Thymus (tissue), 11 donors: ENCODE results near the gene ZNF232. TPM values are rescaled to one million over a fixed set of nuclear protein-coding genes. Genes with fewer than 3 reads are reported as not detected.
"Not testable (repeated sequence)": the region's sequence is repeated elsewhere in the genome, so short reads cannot be mapped to it uniquely, and the experiment has no call there.

ENCODE experiments used
- DNase-seq, 9 donors: peaks; one replicate each; pipeline ENCODE4 v3.0.0-alpha.2; 2013; ENCODE audit warnings: low spot score in 9 of 9, low read depth in 6 of 9, missing footprints in 1 of 9
- H3K27ac ChIP-seq, 2 donors: one replicate each; pipeline ENCODE4 v1.5.1; 2013; ENCODE audit warnings: control low read depth in 1 of 2, low read depth in 1 of 2, low read length in 1 of 2, mild to moderate bottlenecking in 1 of 2, moderate library complexity in 1 of 2
- H3K27me3 ChIP-seq, 2 donors: one replicate each; pipeline ENCODE4 v1.5.1; 2013; ENCODE audit warnings: low read length in 1 of 2; ENCODE audit not compliant: control insufficient read depth in 2 of 2, insufficient read depth in 1 of 2
- H3K36me3 ChIP-seq, 2 donors: one replicate each; pipeline ENCODE4 v1.5.1; 2013; ENCODE audit warnings: low read length in 1 of 2, mild to moderate bottlenecking in 1 of 2, moderate library complexity in 1 of 2; ENCODE audit not compliant: control insufficient read depth in 2 of 2, insufficient read depth in 2 of 2
- H3K4me1 ChIP-seq, 2 donors: one replicate each; pipeline ENCODE4 v1.5.1; 2013; ENCODE audit warnings: low read length in 2 of 2; ENCODE audit not compliant: control insufficient read depth in 2 of 2, insufficient read depth in 2 of 2
- H3K4me3 ChIP-seq, 2 donors: one replicate each; pipeline ENCODE4 v1.5.1; 2013; ENCODE audit warnings: low read length in 2 of 2, control low read depth in 1 of 2, mild to moderate bottlenecking in 1 of 2
- H3K9me3 ChIP-seq, 2 donors: one replicate each; pipeline ENCODE4 v1.5.1; 2013; ENCODE audit warnings: low read length in 1 of 2, mild to moderate bottlenecking in 1 of 2; ENCODE audit not compliant: control insufficient read depth in 2 of 2, insufficient read depth in 1 of 2
- WGBS: extraction: QIAGEN DNeasy Blood & Tissue Kit; methylation state at CpG from one replicate; pipeline ENCODE4 v1.1.7; 2013; 5-methylcytosine and 5-hydroxymethylcytosine counted together
- polyA plus RNA-seq: library from polyadenylated mRNA; stranded (reverse); fragments of 200-250 nt; gene quantifications from one replicate; pipeline ENCODE4 v1.2.3, GENCODE V29; 2013
- total RNA-seq: library from RNA; stranded (reverse); fragments of 120-200 nt; gene quantifications from one replicate; pipeline ENCODE4 v1.2.4, GENCODE V29; 2013
- donor health status: healthy.

The ZNF232 gene
- total and polyA plus RNA-seq, 2 donors: 9.5 to 9.9 TPM

GRCh38 chr17:5131146-5131715 is 19.6 kb upstream of the ZNF232 start:
- Histone ChIP-seq H3K9me3 (no peaks in the 10 kb centered on the region), H3K36me3 (no peaks in the 10 kb centered on the region), H3K4me1 (no peaks in the 10 kb centered on the region), H3K27ac (no peak overlapping the region), H3K4me3 (no peak overlapping the region), H3K27me3 (no peaks in the 10 kb centered on the region)
- WGBS: 98% methylated on average over 7 of the region's 7 CpGs
- DNase-seq: no peak

DNA sequence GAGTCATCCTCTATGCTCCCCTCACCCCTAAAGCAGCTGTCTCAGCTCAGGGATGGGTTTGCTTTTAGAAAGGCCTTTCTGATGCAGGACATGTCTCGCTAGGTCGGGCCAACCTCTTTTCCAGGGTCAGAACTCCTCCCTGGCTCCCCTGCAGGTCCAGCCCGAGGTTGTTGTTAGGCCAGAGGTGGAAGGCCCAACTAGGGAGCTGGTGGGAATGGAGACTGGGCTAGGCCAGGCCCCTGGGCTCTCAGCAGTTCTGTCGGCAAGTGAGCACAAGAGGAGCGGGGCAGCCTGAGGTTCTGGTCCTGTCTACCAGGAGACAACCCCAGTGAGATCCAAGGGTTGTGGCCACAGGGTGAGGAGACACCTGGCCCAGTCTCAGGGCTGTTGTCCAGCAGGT is 19.0 kb upstream of the ZNF232 start:
- WGBS: 87% methylated on average over 5 of the region's 5 CpGs

DNA sequence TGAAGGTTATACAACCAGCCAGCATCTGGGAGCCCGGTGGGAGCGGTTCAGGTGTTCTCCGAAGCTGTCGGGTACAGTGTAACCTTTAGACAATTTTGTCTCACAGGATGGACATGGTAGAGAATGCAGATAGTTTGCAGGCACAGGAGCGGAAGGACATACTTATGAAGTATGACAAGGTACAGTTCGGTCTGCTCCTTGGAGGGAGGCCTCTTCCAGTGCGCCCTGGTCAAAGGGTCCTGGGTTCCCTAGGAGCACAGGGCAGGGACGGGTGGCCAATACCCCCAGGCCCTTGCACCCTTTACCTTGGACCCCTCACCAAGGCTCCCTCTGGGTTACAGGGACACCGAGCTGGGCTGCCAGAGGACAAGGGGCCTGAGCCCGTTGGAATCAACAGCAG is 18.6 kb upstream of the ZNF232 start:
- H3K27ac ChIP-seq, H3K9me3 ChIP-seq, H3K4me3 ChIP-seq, H3K4me1 ChIP-seq, H3K36me3 ChIP-seq, H3K27me3 ChIP-seq, DNase-seq: not testable (repeated sequence)
- 97% methylated on average over 10 of the region's 10 CpGs for WGBS

More for the DNA sequence above, 19.0 kb upstream of the ZNF232 start:
- not testable (repeated sequence) for DNase-seq, H3K27me3 ChIP-seq, H3K9me3 ChIP-seq, H3K4me3 ChIP-seq, H3K36me3 ChIP-seq, H3K4me1 ChIP-seq, H3K27ac ChIP-seq

- not testable (repeated sequence) for H3K4me1 ChIP-seq, H3K27me3 ChIP-seq, DNase-seq, H3K27ac ChIP-seq, H3K4me3 ChIP-seq, H3K36me3 ChIP-seq, H3K9me3 ChIP-seq
- WGBS: 97% methylated on average over 8 of the region's 8 CpGs
Measured at GRCh38 chr17:5129770-5130169, 18.1 kb upstream of the ZNF232 start.

- 94% methylated on average over 11 of the region's 11 CpGs for WGBS
- Histone ChIP-seq H3K4me3 (no peak overlapping the region), H3K36me3 (no peaks in the 10 kb centered on the region), H3K27me3 (peaks cover 2 to 12% of the 10 kb centered on the region in 2 donors), H3K27ac (no peak overlapping the region), H3K9me3 (no peaks in the 10 kb centered on the region), H3K4me1 (no peaks in the 10 kb centered on the region)
- no peak for DNase-seq
Measured at GRCh38 chr17:5128905-5129535, 17.3 kb upstream of the ZNF232 start.

GRCh38 chr17:5128387-5128786 is 16.7 kb upstream of the ZNF232 start:
- DNase-seq, H3K9me3 ChIP-seq, H3K4me3 ChIP-seq, H3K27ac ChIP-seq, H3K36me3 ChIP-seq, H3K4me1 ChIP-seq: not testable (repeated sequence)
- H3K27me3 ChIP-seq: peaks cover 5 to 18% of the 10 kb centered on the region in 2 donors
- 92% methylated on average over 8 of the region's 8 CpGs for WGBS

- DNase-seq: no peak
- H3K36me3 ChIP-seq: no peaks in the 10 kb centered on the region
- H3K9me3 ChIP-seq: no peaks in the 10 kb centered on the region
- no peak overlapping the region for H3K4me3 ChIP-seq
- peaks cover 9 to 22% of the 10 kb centered on the region in 2 donors for H3K27me3 ChIP-seq
- H3K4me1 ChIP-seq: no peaks in the 10 kb centered on the region
- H3K27ac ChIP-seq: no peak overlapping the region
- 90% methylated on average over 4 of the region's 4 CpGs for WGBS
Measured at GRCh38 chr17:5127910-5128309, 16.2 kb upstream of the ZNF232 start.

DNA sequence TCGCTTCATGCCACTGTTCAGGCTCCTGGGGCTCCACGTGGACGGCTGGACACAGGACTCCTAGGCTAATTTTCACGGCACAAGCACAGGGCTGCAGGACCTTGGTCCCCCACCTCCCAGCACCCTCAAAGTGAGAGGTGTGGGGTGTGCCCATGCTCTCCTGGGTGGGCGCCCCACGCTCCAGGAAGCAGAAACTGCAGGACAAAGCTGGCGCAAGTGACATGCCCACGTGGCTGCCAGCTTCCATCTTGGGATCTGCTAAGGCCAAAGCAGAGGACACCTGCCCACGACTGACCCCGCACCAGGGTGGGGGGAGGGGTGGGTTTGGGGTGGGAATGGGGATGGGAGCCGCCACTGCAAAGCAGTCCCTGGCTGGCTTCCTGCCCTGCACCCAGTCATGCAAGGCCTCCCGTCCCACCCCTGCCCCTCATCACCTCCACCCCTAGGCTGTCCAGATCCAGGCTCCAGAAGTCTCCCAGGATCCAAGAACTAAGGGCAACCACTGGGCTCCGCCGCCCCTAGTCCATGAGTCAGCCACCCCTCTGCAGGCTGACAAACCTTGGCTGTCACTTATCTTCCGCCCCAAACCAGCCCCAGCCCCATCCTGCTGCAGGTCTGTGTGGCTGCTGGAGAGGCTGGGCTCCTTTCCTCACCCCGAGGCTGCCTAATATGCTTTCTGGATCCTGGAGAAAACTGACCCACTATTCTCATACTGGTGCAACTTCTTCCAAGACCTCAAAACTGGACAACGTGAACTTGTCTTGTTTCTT is 15.2 kb upstream of the ZNF232 start:
- Histone ChIP-seq H3K36me3 (no peaks in the 10 kb centered on the region), H3K4me1 (peaks cover 2 to 3% of the 10 kb centered on the region in 2 donors), H3K27ac (no peak overlapping the region), H3K9me3 (no peaks in the 10 kb centered on the region), H3K4me3 (no peak overlapping the region), H3K27me3 (peaks cover 16 to 32% of the 10 kb centered on the region in 2 donors)
- no peak for DNase-seq
- WGBS: 89% methylated on average over 16 of the region's 17 CpGs

DNA sequence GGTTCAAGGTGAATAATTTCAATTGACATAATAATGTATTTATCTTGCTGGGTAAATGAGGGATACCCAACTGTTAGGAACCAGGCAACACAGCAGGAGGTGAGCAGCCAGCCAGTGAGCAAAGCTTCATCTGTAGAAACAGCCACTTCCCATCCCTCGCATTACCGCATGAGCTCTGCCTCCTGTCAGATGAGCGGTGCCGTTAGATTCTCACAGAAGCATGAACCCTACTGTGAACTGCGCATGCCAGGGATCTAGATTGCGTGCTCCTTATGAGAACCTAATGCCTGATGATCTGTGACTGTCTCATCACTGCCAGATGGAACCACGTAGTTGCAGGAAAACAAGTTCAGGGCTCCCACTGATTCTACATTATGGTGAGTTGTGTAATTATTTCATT is 13.2 kb upstream of the ZNF232 start:
- peaks cover 18 to 52% of the 10 kb centered on the region in 2 donors for H3K27me3 ChIP-seq
- not testable (repeated sequence) for H3K9me3 ChIP-seq, H3K4me1 ChIP-seq, DNase-seq, H3K27ac ChIP-seq, H3K4me3 ChIP-seq, H3K36me3 ChIP-seq
- 92% methylated on average over 7 of the region's 7 CpGs for WGBS
